GM21381 (cell line): Measurements from ENCODE around the gene PPP2R2B.
"Not testable (repeated sequence)": the region's sequence is repeated elsewhere in the genome, so short reads cannot be mapped to it uniquely, and the experiment has no call there.

Source experiments
- ATAC-seq: cut with Tn5 transposase; IDR thresholded peaks from one replicate; pipeline ENCODE4 v1.9.1; 2021; ENCODE audit warnings: mild to moderate bottlenecking, moderate library complexity; ENCODE audit not compliant: unreplicated experiment

Gene PPP2R2B

GRCh38 chr5:146751781-146752401, 126.7 kb downstream of the PPP2R2B start:
- peak; percentile 100 for ATAC-seq

GRCh38 chr5:146751054-146751453, 127.5 kb downstream of the PPP2R2B start:
- no peak for ATAC-seq

GRCh38 chr5:146748533-146748932, 130.0 kb downstream of the PPP2R2B start:
- no peak for ATAC-seq

- no peak for ATAC-seq
These were observed 132.5 kb downstream of the PPP2R2B start for GRCh38 chr5:146745931-146746577.

GRCh38 chr5:146744068-146744745, 134.3 kb downstream of the PPP2R2B start:
- ATAC-seq: no peak

- no peak for ATAC-seq
These were observed 143.5 kb downstream of the PPP2R2B start for GRCh38 chr5:146734936-146735577.

- no peak for ATAC-seq
These were observed 145.6 kb downstream of the PPP2R2B start for GRCh38 chr5:146732962-146733361.

GRCh38 chr5:146731909-146732659, 146.5 kb downstream of the PPP2R2B start:
- ATAC-seq: no peak

- ATAC-seq: not testable (repeated sequence)
These were observed 149.8 kb downstream of the PPP2R2B start for GRCh38 chr5:146728746-146729145.

GRCh38 chr5:146726891-146727290, 151.7 kb downstream of the PPP2R2B start:
- no peak for ATAC-seq

GRCh38 chr5:146726020-146726419, 152.5 kb downstream of the PPP2R2B start:
- ATAC-seq: no peak

- ATAC-seq: no peak
These were observed 153.5 kb downstream of the PPP2R2B start for GRCh38 chr5:146725025-146725424.

GRCh38 chr5:146722361-146722779, 156.2 kb downstream of the PPP2R2B start:
- no peak for ATAC-seq

- no peak for ATAC-seq
These were observed 157.3 kb downstream of the PPP2R2B start for GRCh38 chr5:146721073-146721815.

- no peak for ATAC-seq
These were observed 158.4 kb downstream of the PPP2R2B start for GRCh38 chr5:146720107-146720506.

GRCh38 chr5:146719179-146719578, 159.4 kb downstream of the PPP2R2B start:
- no peak for ATAC-seq

GRCh38 chr5:146718609-146719008, 159.9 kb downstream of the PPP2R2B start:
- no peak for ATAC-seq

GRCh38 chr5:146717951-146718350, 160.6 kb downstream of the PPP2R2B start:
- no peak for ATAC-seq

GRCh38 chr5:146716636-146717035, 161.9 kb downstream of the PPP2R2B start:
- no peak for ATAC-seq

GRCh38 chr5:146710348-146710747, 168.2 kb downstream of the PPP2R2B start:
- no peak for ATAC-seq
